Measurements from ENCODE around the gene DLL1. TPM values are rescaled to one million over a fixed set of nuclear protein-coding genes. Genes with fewer than 3 reads are reported as not detected.

The DLL1 gene
- polyA plus RNA-seq, 2 of the 4 experiments (the other 2 are of a cell fraction), result 0.05 to 0.15 TPM

DNA sequence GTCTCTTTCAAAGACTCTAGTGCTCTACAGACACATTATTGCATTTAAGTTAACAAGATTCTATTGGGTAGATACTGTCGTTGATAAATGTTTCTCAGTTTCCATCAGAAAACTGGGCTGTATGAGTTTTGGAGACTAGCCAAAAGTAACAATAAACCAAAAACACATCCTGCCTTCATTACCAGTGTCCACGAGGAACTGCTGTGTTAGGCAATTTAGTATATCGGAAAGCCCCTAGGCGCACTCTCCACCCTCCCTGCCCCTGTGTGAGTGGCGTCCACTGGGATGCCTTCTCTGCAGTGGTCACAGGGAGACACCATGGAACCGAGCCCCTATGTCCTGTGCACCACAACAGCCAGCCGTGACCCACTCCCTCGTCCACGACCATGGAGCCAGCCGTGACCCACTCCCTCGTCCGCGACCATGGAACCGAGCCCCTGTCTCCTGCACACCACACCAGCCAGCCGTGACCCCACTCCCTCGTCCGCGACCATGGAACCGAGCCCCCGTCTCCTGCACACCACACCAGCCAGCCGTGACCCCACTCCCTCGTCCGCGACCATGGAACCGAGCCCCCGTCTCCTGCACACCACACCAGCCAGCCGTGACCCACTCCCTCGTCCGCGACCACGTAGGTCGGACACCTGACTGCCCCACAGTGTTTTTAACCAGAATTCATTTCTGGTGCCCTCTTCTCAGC lies 35.3 kb downstream of the DLL1 start:
- Histone ChIP-seq H3K4me3 (no peak overlapping the region), H3K4me2 (no peak overlapping the region), H3K4me1 (no peaks in the 10 kb centered on the region), H3K9me3 (no peaks in the 10 kb centered on the region), H3K27ac (no peak overlapping the region)
- no peak for DNase-seq (ENCODE audit: low read depth in 1 of 2, low spot score in 1 of 2)
- no peak for ATAC-seq
- ChIA-PET CTCF (interaction anchor here (0.6 kb wide), 1 partner anchor 426 kb away, joined by 3 read pairs; no protein-coding TSS in a partner anchor), POLR2A (no interaction called here)
- 75% methylated on average over 29 of the region's 32 CpGs for WGBS (ENCODE audit: missing lambda C conversion rate)
- no peak for TF ChIP-seq GATA3 (IDR thresholded peaks at IDR 0.05; ENCODE audit: borderline replicate concordance)
- TF ChIP-seq, protein P1, sequence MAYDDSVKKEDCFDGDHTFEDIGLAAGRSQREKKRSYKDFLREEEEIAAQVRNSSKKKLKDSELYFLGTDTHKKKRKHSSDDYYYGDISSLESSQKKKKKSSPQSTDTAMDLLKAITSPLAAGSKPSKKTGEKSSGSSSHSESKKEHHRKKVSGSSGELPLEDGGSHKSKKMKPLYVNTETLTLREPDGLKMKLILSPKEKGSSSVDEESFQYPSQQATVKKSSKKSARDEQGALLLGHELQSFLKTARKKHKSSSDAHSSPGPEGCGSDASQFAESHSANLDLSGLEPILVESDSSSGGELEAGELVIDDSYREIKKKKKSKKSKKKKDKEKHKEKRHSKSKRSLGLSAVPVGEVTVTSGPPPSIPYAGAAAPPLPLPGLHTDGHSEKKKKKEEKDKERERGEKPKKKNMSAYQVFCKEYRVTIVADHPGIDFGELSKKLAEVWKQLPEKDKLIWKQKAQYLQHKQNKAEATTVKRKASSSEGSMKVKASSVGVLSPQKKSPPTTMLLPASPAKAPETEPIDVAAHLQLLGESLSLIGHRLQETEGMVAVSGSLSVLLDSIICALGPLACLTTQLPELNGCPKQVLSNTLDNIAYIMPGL (CRISPR knock-in tag; IDR thresholded peaks at IDR 0.05; ENCODE audit: borderline replicate concordance), result no peak
- TF ChIP-seq TFCP2L1 (CRISPR knock-in tag; IDR thresholded peaks at IDR 0.05), result no peak
- TF ChIP-seq HOXA7 (CRISPR knock-in tag; IDR thresholded peaks at IDR 0.05), result no peak
- TF ChIP-seq EHF (CRISPR knock-in tag; IDR thresholded peaks at IDR 0.05), result no peak
- TF ChIP-seq, protein P2, sequence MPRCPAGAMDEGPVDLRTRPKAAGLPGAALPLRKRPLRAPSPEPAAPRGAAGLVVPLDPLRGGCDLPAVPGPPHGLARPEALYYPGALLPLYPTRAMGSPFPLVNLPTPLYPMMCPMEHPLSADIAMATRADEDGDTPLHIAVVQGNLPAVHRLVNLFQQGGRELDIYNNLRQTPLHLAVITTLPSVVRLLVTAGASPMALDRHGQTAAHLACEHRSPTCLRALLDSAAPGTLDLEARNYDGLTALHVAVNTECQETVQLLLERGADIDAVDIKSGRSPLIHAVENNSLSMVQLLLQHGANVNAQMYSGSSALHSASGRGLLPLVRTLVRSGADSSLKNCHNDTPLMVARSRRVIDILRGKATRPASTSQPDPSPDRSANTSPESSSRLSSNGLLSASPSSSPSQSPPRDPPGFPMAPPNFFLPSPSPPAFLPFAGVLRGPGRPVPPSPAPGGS (IDR thresholded peaks at IDR 0.05), result no peak
- no peak for TF ChIP-seq ZNF302 (CRISPR knock-in tag; IDR thresholded peaks at IDR 0.05)
- TF ChIP-seq, protein P3, sequence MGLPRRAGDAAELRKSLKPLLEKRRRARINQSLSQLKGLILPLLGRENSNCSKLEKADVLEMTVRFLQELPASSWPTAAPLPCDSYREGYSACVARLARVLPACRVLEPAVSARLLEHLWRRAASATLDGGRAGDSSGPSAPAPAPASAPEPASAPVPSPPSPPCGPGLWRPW (IDR thresholded peaks at IDR 0.05), result no peak
- TF ChIP-seq KDM5A (IDR thresholded peaks at IDR 0.05), result no peak
- TF ChIP-seq FOXS1 (CRISPR knock-in tag; IDR thresholded peaks at IDR 0.05), result no peak
- TF ChIP-seq CBX2 (IDR thresholded peaks at IDR 0.05; ENCODE audit: borderline replicate concordance, low read depth), result no peak
- no peak for TF ChIP-seq HEYL (CRISPR knock-in tag; IDR thresholded peaks at IDR 0.05)
- TF ChIP-seq JUN (IDR thresholded peaks at IDR 0.05), result no peak
- TF ChIP-seq, protein P4, sequence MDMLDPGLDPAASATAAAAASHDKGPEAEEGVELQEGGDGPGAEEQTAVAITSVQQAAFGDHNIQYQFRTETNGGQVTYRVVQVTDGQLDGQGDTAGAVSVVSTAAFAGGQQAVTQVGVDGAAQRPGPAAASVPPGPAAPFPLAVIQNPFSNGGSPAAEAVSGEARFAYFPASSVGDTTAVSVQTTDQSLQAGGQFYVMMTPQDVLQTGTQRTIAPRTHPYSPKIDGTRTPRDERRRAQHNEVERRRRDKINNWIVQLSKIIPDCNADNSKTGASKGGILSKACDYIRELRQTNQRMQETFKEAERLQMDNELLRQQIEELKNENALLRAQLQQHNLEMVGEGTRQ (IDR thresholded peaks at IDR 0.05), result no peak
- TF ChIP-seq ZFP36 (IDR thresholded peaks at IDR 0.05; ENCODE audit: borderline replicate concordance, partially characterized antibody), result no peak
- TF ChIP-seq, protein P5, sequence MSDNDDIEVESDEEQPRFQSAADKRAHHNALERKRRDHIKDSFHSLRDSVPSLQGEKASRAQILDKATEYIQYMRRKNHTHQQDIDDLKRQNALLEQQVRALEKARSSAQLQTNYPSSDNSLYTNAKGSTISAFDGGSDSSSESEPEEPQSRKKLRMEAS (IDR thresholded peaks at IDR 0.05), result no peak
- TF ChIP-seq HOXB13 (CRISPR knock-in tag; IDR thresholded peaks at IDR 0.05; ENCODE audit: low read depth), result no peak
- TF ChIP-seq RFX5 (IDR thresholded peaks at IDR 0.05), result no peak
- TF ChIP-seq, protein P6, sequence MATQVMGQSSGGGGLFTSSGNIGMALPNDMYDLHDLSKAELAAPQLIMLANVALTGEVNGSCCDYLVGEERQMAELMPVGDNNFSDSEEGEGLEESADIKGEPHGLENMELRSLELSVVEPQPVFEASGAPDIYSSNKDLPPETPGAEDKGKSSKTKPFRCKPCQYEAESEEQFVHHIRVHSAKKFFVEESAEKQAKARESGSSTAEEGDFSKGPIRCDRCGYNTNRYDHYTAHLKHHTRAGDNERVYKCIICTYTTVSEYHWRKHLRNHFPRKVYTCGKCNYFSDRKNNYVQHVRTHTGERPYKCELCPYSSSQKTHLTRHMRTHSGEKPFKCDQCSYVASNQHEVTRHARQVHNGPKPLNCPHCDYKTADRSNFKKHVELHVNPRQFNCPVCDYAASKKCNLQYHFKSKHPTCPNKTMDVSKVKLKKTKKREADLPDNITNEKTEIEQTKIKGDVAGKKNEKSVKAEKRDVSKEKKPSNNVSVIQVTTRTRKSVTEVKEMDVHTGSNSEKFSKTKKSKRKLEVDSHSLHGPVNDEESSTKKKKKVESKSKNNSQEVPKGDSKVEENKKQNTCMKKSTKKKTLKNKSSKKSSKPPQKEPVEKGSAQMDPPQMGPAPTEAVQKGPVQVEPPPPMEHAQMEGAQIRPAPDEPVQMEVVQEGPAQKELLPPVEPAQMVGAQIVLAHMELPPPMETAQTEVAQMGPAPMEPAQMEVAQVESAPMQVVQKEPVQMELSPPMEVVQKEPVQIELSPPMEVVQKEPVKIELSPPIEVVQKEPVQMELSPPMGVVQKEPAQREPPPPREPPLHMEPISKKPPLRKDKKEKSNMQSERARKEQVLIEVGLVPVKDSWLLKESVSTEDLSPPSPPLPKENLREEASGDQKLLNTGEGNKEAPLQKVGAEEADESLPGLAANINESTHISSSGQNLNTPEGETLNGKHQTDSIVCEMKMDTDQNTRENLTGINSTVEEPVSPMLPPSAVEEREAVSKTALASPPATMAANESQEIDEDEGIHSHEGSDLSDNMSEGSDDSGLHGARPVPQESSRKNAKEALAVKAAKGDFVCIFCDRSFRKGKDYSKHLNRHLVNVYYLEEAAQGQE (IDR thresholded peaks at IDR 0.05), result no peak
- no peak for FAIRE-seq
